ENCODE data around the gene BLZF1. TPM values are rescaled to one million over a fixed set of nuclear protein-coding genes. Genes with fewer than 3 reads are reported as not detected.

BLZF1 gene
- total RNA-seq, 6 experiments from 2014 or later, result 33.2 to 37.3 (median 35.9) TPM

DNA sequence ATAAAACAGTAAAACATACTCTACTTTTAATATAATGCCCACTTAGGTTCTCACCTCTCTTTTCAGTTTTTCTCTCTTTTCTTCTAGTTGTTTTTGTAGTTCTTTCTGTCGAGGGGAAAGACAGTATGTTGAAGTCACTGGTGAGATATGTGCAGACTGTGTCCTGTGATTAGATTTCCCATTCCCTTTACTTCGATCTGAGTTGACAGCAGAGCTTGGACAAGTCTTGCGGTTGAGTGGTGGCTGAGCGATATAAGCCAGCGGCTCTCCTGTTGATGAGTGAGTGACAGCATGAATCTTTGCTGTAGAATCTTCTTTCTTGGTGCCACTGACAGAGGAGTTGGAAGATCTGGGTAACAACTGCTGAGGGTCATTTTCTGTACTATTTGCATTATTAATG, 53.3 kb downstream of the BLZF1 start:
- Mint-ChIP-seq H3K4me1 (ENCODE audit: low read depth) (no peaks in the 10 kb centered on the region), H3K4me3 (no peak overlapping the region), H3K27me3 (ENCODE audit: insufficient read depth) (peaks cover 8% of the 10 kb centered on the region), H3K27ac (no peak overlapping the region), H3K9me3 (no peaks in the 10 kb centered on the region), H3K36me3 (ENCODE audit: low read depth) (no peaks in the 10 kb centered on the region)
- TF ChIP-seq, protein P1, sequence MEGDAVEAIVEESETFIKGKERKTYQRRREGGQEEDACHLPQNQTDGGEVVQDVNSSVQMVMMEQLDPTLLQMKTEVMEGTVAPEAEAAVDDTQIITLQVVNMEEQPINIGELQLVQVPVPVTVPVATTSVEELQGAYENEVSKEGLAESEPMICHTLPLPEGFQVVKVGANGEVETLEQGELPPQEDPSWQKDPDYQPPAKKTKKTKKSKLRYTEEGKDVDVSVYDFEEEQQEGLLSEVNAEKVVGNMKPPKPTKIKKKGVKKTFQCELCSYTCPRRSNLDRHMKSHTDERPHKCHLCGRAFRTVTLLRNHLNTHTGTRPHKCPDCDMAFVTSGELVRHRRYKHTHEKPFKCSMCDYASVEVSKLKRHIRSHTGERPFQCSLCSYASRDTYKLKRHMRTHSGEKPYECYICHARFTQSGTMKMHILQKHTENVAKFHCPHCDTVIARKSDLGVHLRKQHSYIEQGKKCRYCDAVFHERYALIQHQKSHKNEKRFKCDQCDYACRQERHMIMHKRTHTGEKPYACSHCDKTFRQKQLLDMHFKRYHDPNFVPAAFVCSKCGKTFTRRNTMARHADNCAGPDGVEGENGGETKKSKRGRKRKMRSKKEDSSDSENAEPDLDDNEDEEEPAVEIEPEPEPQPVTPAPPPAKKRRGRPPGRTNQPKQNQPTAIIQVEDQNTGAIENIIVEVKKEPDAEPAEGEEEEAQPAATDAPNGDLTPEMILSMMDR (IDR thresholded peaks at IDR 0.05), result no peak
- no peak for DNase-seq

DNA sequence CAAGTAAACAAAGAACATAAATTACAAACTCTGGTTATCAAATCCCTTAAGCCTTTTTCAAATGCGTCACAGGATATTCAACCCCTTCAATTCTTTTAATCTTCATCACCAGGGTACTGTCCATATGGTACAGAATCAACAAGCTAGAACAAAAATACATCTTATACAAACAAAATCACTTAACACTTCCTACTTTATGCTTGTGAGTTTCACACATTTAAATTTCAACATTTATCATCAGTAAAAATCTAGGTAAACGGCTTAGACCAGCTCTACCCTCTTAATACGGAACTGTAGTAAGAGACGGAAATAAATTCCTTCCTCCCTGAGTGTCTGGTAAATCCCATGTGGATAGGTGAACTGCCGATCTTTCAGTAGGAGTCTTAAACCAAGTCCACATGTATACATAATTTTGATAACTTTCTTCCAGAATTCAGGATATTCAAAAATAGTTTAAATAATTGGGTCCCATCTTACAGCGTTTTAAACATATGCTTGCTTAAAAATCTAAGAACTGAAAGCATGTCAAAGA, 58.2 kb downstream of the BLZF1 start:
- Mint-ChIP-seq H3K36me3 (ENCODE audit: low read depth) (no peaks in the 10 kb centered on the region), H3K27me3 (ENCODE audit: insufficient read depth) (peaks cover 22% of the 10 kb centered on the region), H3K27ac (no peak overlapping the region), H3K4me3 (no peak overlapping the region), H3K9me3 (no peaks in the 10 kb centered on the region), H3K4me1 (ENCODE audit: low read depth) (no peaks in the 10 kb centered on the region; the same call in 1 of the 2 replicates)
- no peak for DNase-seq
- TF ChIP-seq, protein P1 (IDR thresholded peaks at IDR 0.05), result no peak

GRCh38 chr1:169427081-169427641, 59.2 kb downstream of the BLZF1 start, which contains the start of gene CCDC181:
TSS of gene CCDC181 (minus strand) at chr1:169427474. CDS start at chr1:169424927, 2,547 bp downstream.
- Mint-ChIP-seq H3K36me3 (ENCODE audit: low read depth) (no peaks in the 10 kb centered on the region), H3K27me3 (ENCODE audit: insufficient read depth) (peaks cover 22% of the 10 kb centered on the region), H3K27ac (no peak within 1 kb of the TSS), H3K9me3 (no peaks in the 10 kb centered on the region), H3K4me1 (ENCODE audit: low read depth) (no peaks in the 10 kb centered on the region; the same call in 1 of the 2 replicates), H3K4me3 (peak within 1 kb of the TSS; percentile 81)
- TF ChIP-seq, protein P1 (IDR thresholded peaks at IDR 0.05), result no peak
- no peak for DNase-seq

Other genes with a start within 250 kb of the BLZF1 start
- gene NME7, start 398 bp upstream of the BLZF1 start, total RNA-seq (2021; fragmentation: NEBNext Ultra II Directional; extraction: Animal tissue kit (Norgen Biotek cat#: 25700)), result 10 to 100 TPM; 16.0 to 22.2 (median 18.7) TPM
- gene CCDC181, start 59.3 kb downstream of the BLZF1 start, total RNA-seq (2021; fragmentation: NEBNext Ultra II Directional; extraction: Animal tissue kit (Norgen Biotek cat#: 25700)), result not detected
- 1 to 10 TPM; 2.3 to 3.2 (median 2.8) TPM for gene SLC19A2, start 117.7 kb downstream of the BLZF1 start, total RNA-seq (2021; fragmentation: NEBNext Ultra II Directional; extraction: Animal tissue kit (Norgen Biotek cat#: 25700))
- gene F5, start 218.3 kb downstream of the BLZF1 start, total RNA-seq (2021; fragmentation: NEBNext Ultra II Directional; extraction: Animal tissue kit (Norgen Biotek cat#: 25700)), result not detected